OCI-LY7 (cell line): ENCODE data around the gene GALNT7. TPM values are rescaled to one million over a fixed set of nuclear protein-coding genes. Genes with fewer than 3 reads are reported as not detected.

Source experiments
- BruUV-seq: library from RNA; stranded (reverse); fragments of 400-500 nt; replicated peaks from 2 replicates; lab custom pipeline; 2021; lab: Mats Ljungman, UMichigan
- CTCF ChIA-PET: fragments of 300-600 bp; sonication (Branson Sonifier 250); formaldehyde crosslinking; loops from one replicate; lab custom pipeline; 2022; ENCODE audit warnings: antibody characterized with exemption; ENCODE audit not compliant: unreplicated experiment; lab: Charles Lee
- POLR2A ChIA-PET: fragments of 300-600 bp; sonication (Branson Sonifier 250); formaldehyde crosslinking; loops from one replicate; lab custom pipeline; 2022; ENCODE audit warnings: antibody characterized with exemption; lab: Charles Lee
- DNase-seq: peaks from one replicate; pipeline ENCODE4 v3.0.0-alpha.2; 2015; ENCODE audit warnings: low spot score
- H2AFZ ChIP-seq: fragments of 200-600 bp; sonication (generic), shearing (Covaris generic); 2 replicates; pipeline ENCODE4 v1.6.1; 2014; ENCODE audit warnings: mild to moderate bottlenecking, antibody characterized with exemption, low read length, moderate library complexity
- H3K27ac ChIP-seq: fragments of 200-600 bp; sonication (generic); 2 replicates; pipeline ENCODE4 v1.5.1; 2014; ENCODE audit warnings: mixed run types, low read depth, mild to moderate bottlenecking, moderate library complexity, low read length, inconsistent platforms; ENCODE audit not compliant: poor library complexity, severe bottlenecking
- H3K36me3 ChIP-seq: fragments of 200-600 bp; sonication (generic); 2 replicates; pipeline ENCODE4 v1.6.1; 2014; ENCODE audit warnings: mild to moderate bottlenecking, antibody characterized with exemption, low read length, moderate library complexity, mixed read lengths; ENCODE audit not compliant: insufficient read depth
- H3K4me1 ChIP-seq: fragments of 200-600 bp; sonication (generic); 2 replicates; pipeline ENCODE4 v1.5.1; 2014; ENCODE audit warnings: mild to moderate bottlenecking, low read length; ENCODE audit not compliant: insufficient read depth, poor library complexity, severe bottlenecking
- H3K4me2 ChIP-seq: fragments of 200-600 bp; sonication (generic); 2 replicates; pipeline ENCODE4 v1.6.1; 2014; ENCODE audit warnings: mild to moderate bottlenecking, low read length
- H3K4me3 ChIP-seq: fragments of 200-600 bp; sonication (generic); 2 replicates; pipeline ENCODE4 v1.5.1; 2014; ENCODE audit warnings: mild to moderate bottlenecking, low read depth, low read length; ENCODE audit not compliant: poor library complexity, severe bottlenecking
- H3K79me2 ChIP-seq: fragments of 200-600 bp; sonication (generic); 2 replicates; pipeline ENCODE4 v1.6.1; 2016; ENCODE audit warnings: low read depth, mild to moderate bottlenecking, low read length, moderate library complexity, mixed read lengths; ENCODE audit not compliant: insufficient read depth
- H3K9me2 ChIP-seq: fragments of 200-600 bp; sonication (generic); 2 replicates; pipeline ENCODE4 v1.6.1; 2016; ENCODE audit warnings: mild to moderate bottlenecking, low read length, mixed read lengths; ENCODE audit not compliant: insufficient read depth
- H3K9me3 ChIP-seq: fragments of 200-600 bp; sonication (generic); 2 replicates; pipeline ENCODE4 v1.6.1; 2014; ENCODE audit warnings: mild to moderate bottlenecking, mixed run types, low read length, mixed read lengths
- H4K20me1 ChIP-seq: fragments of 200-600 bp; sonication (generic); 2 replicates; pipeline ENCODE4 v1.6.1; 2014; ENCODE audit warnings: mild to moderate bottlenecking, antibody characterized with exemption, low read length, moderate library complexity, mixed read lengths; ENCODE audit not compliant: insufficient read depth
- CTCF ChIP-seq: fragments of 200-600 bp; sonication (generic); conservative IDR thresholded peaks from 2 replicates; pipeline ENCODE4 v1.5.1; 2014; ENCODE audit warnings: mild to moderate bottlenecking, antibody characterized with exemption, low read length, moderate library complexity, mixed read lengths
- EZH2phosphoT487 ChIP-seq: fragments of 200-600 bp; sonication (generic); IDR thresholded peaks from 2 replicates; pipeline ENCODE4 v1.6.1; 2018; ENCODE audit warnings: low read depth, borderline replicate concordance, mild to moderate bottlenecking, mixed run types, antibody characterized with exemption, low read length, moderate library complexity, mixed read lengths
- intact Hi-C: fragments of 100-400 bp; cut with micrococcal nuclease; formaldehyde crosslinking; loops from one replicate; pipeline ENCODE4 v1.10.0; 2022; ENCODE audit not compliant: unreplicated experiment
- total RNA-seq, 2 experiments: library from RNA; depleted of rRNA in 1 of 2; stranded (reverse); fragments of >200 nt in 1 of 2; shearing (Covaris generic) in 1 of 2; gene quantifications; 2 replicates each; pipeline ENCODE4 v1.2.3, GENCODE V29; 2014 to 2022

The GALNT7 gene
- total RNA-seq, 2 experiments from 2014 or later: 20.3 to 34.4 TPM

- no peaks in the 10 kb centered on the region for H4K20me1 ChIP-seq
- no peak for DNase-seq
- CTCF ChIA-PET: no interaction called here
- no TSS peak for BruUV-seq
- H2AFZ ChIP-seq: no peak overlapping the region
- no peak overlapping the region for H3K4me2 ChIP-seq
- no peak overlapping the region for H3K4me3 ChIP-seq
- no peaks in the 10 kb centered on the region for H3K79me2 ChIP-seq
- POLR2A ChIA-PET: interaction anchor here (1.2 kb wide), 1 partner anchor 298 kb away, joined by 4 read pairs; no protein-coding TSS in a partner anchor
- H3K4me1 ChIP-seq: no peaks in the 10 kb centered on the region
- peaks cover 75% of the 10 kb centered on the region for H3K36me3 ChIP-seq
- intact Hi-C loops: no loop called here
- H3K9me3 ChIP-seq: peaks cover under 1% of the 10 kb centered on the region; the same call in 1 of the 2 replicates
- TF ChIP-seq EZH2phosphoT487: no peak
- TF ChIP-seq CTCF: no peak
- H3K27ac ChIP-seq: no peak overlapping the region
- no peaks in the 10 kb centered on the region for H3K9me2 ChIP-seq
Observed at GRCh38 chr4:173311368-173311767, 142.8 kb downstream of the GALNT7 start.

- no peaks in the 10 kb centered on the region for H3K79me2 ChIP-seq
- peaks cover 11% of the 10 kb centered on the region for H3K4me1 ChIP-seq
- intact Hi-C loops: loop anchor here (5.0 kb wide), 1 partner anchor 302 kb away; no protein-coding TSS in a partner anchor
- no peaks in the 10 kb centered on the region for H3K9me3 ChIP-seq
- H4K20me1 ChIP-seq: no peaks in the 10 kb centered on the region
- no peak overlapping the region for H3K4me2 ChIP-seq
- DNase-seq: no peak
- BruUV-seq: no TSS peak
- peaks cover 80% of the 10 kb centered on the region for H3K36me3 ChIP-seq
- ChIA-PET POLR2A (no interaction called here), CTCF (no interaction called here)
- TF ChIP-seq EZH2phosphoT487: no peak
- TF ChIP-seq CTCF: no peak
- no peak overlapping the region for H3K27ac ChIP-seq
- H3K4me3 ChIP-seq: no peak overlapping the region
- H2AFZ ChIP-seq: no peak overlapping the region
- no peaks in the 10 kb centered on the region for H3K9me2 ChIP-seq
Observed at GRCh38 chr4:173314715-173315114, 146.1 kb downstream of the GALNT7 start.

- ChIA-PET CTCF (no interaction called here), POLR2A (no interaction called here)
- no peaks in the 10 kb centered on the region for H4K20me1 ChIP-seq
- no peaks in the 10 kb centered on the region for H3K9me2 ChIP-seq
- H3K4me2 ChIP-seq: no peak overlapping the region
- peaks cover 81% of the 10 kb centered on the region for H3K36me3 ChIP-seq
- BruUV-seq: no TSS peak
- H3K27ac ChIP-seq: no peak overlapping the region
- no peak for TF ChIP-seq CTCF
- TF ChIP-seq EZH2phosphoT487: no peak
- no peaks in the 10 kb centered on the region for H3K79me2 ChIP-seq
- no peak overlapping the region for H3K4me3 ChIP-seq
- DNase-seq: no peak
- no peaks in the 10 kb centered on the region for H3K9me3 ChIP-seq
- H2AFZ ChIP-seq: no peak overlapping the region
- intact Hi-C loops: loop anchor here (5.0 kb wide), 1 partner anchor 304 kb away; no protein-coding TSS in a partner anchor
- peaks cover 11% of the 10 kb centered on the region for H3K4me1 ChIP-seq
Observed at GRCh38 chr4:173316060-173316459, 147.4 kb downstream of the GALNT7 start.
